ENCODE results near the gene SIL1. TPM values are rescaled to one million over a fixed set of nuclear protein-coding genes. Genes with fewer than 3 reads are reported as not detected.

Gene SIL1
- polyA plus RNA-seq, 1 donor (not counting 4 experiments of a cell fraction or from before 2014, with no cell fraction given) = 45.4 TPM

GRCh38 chr5:138948471-138949222 is 249.5 kb downstream of the SIL1 start:
- Histone ChIP-seq H3K9me3 (ENCODE audit: control insufficient read depth, low read depth, low read length) (no peaks in the 10 kb centered on the region), H3K4me3 (ENCODE audit: control insufficient read depth in 2 of 3, extremely low read depth in 1 of 3, insufficient read depth in 2 of 3, low read depth in 1 of 3, low read length in 3 of 3) (no peak overlapping the region), H3K79me2 (ENCODE audit: control insufficient read depth, insufficient read depth, low read length) (no peaks in the 10 kb centered on the region), H3K9me1 (ENCODE audit: control insufficient read depth, extremely low read depth, insufficient read depth, low read length) (no peaks in the 10 kb centered on the region), H3K36me3 (ENCODE audit: control insufficient read depth in 2 of 2, extremely low read depth in 1 of 2, insufficient read depth in 2 of 2, low read length in 2 of 2) (peaks cover 1 to 4% of the 10 kb centered on the region in 2 experiments), H2AFZ (ENCODE audit: control insufficient read depth, low read length) (no peak overlapping the region), H4K20me1 (ENCODE audit: control insufficient read depth, extremely low read depth, insufficient read depth, low read length) (no peaks in the 10 kb centered on the region), H3K9ac (ENCODE audit: control insufficient read depth, extremely low read depth, insufficient read depth, low read length) (no peak overlapping the region), H3K27ac (ENCODE audit: control insufficient read depth, insufficient read depth, low read length) (no peak overlapping the region), H3K4me2 (ENCODE audit: control insufficient read depth, extremely low read depth, insufficient read depth, low read depth, low read length) (no peak overlapping the region), H3K27me3 (ENCODE audit: control insufficient read depth, extremely low read depth, insufficient read depth, low read length) (no peaks in the 10 kb centered on the region), H3K4me1 (ENCODE audit: control insufficient read depth, extremely low read depth, insufficient read depth, low read length) (peaks cover 13% of the 10 kb centered on the region)
- DNase-seq (ENCODE audit: low read depth, low spot score) (no peak), FAIRE-seq (no peak)
- dilution Hi-C loops (cut with MboI; ENCODE audit: extremely low pct_ligation_motif_present, low sequenced_read_pairs) = no loop called here
- no peak for TF ChIP-seq EZH2 (IDR thresholded peaks at IDR 0.05; ENCODE audit: low read length)
- TF ChIP-seq CTCF (optimal IDR thresholded peaks at IDR 0.05 in 1 of 3, IDR thresholded peaks at IDR 0.05 in 1 of 3, conservative IDR thresholded peaks at IDR 0.05 in 1 of 3; ENCODE audit: extremely low read depth in 1 of 3, insufficient read depth in 2 of 3, low read length in 3 of 3) = no peak

- dilution Hi-C loops (cut with MboI; ENCODE audit: extremely low pct_ligation_motif_present, low sequenced_read_pairs) = no loop called here
- Histone ChIP-seq H3K27ac (ENCODE audit: control insufficient read depth, insufficient read depth, low read length) (no peak overlapping the region), H3K9ac (ENCODE audit: control insufficient read depth, extremely low read depth, insufficient read depth, low read length) (no peak overlapping the region), H3K4me1 (ENCODE audit: control insufficient read depth, extremely low read depth, insufficient read depth, low read length) (peaks cover 4% of the 10 kb centered on the region), H3K4me2 (ENCODE audit: control insufficient read depth, extremely low read depth, insufficient read depth, low read depth, low read length) (no peak overlapping the region), H3K79me2 (ENCODE audit: control insufficient read depth, insufficient read depth, low read length) (no peaks in the 10 kb centered on the region), H3K4me3 (ENCODE audit: control insufficient read depth in 2 of 3, extremely low read depth in 1 of 3, insufficient read depth in 2 of 3, low read depth in 1 of 3, low read length in 3 of 3) (no peak overlapping the region), H3K9me1 (ENCODE audit: control insufficient read depth, extremely low read depth, insufficient read depth, low read length) (no peaks in the 10 kb centered on the region), H4K20me1 (ENCODE audit: control insufficient read depth, extremely low read depth, insufficient read depth, low read length) (no peaks in the 10 kb centered on the region), H2AFZ (ENCODE audit: control insufficient read depth, low read length) (no peak overlapping the region), H3K27me3 (ENCODE audit: control insufficient read depth, extremely low read depth, insufficient read depth, low read length) (no peaks in the 10 kb centered on the region), H3K36me3 (ENCODE audit: control insufficient read depth in 2 of 2, extremely low read depth in 1 of 2, insufficient read depth in 2 of 2, low read length in 2 of 2) (peaks cover 1 to 4% of the 10 kb centered on the region in 2 experiments), H3K9me3 (ENCODE audit: control insufficient read depth, low read depth, low read length) (no peaks in the 10 kb centered on the region)
- TF ChIP-seq CTCF (optimal IDR thresholded peaks at IDR 0.05 in 1 of 3, IDR thresholded peaks at IDR 0.05 in 1 of 3, conservative IDR thresholded peaks at IDR 0.05 in 1 of 3; ENCODE audit: extremely low read depth in 1 of 3, insufficient read depth in 2 of 3, low read length in 3 of 3) (no peak), EZH2 (IDR thresholded peaks at IDR 0.05; ENCODE audit: low read length) (no peak)
- no peak for DNase-seq (ENCODE audit: low read depth, low spot score)
- no peak for FAIRE-seq
These were observed 250.4 kb downstream of the SIL1 start for GRCh38 chr5:138947780-138948179.
